HG02571 (cell line): Measurements from ENCODE around the gene METRNL.
"Not testable (repeated sequence)": the region's sequence is repeated elsewhere in the genome, so short reads cannot be mapped to it uniquely, and the experiment has no call there.

Experiments
- ATAC-seq: cut with Tn5 transposase; IDR thresholded peaks from one replicate; pipeline ENCODE4 v1.9.1; 2021; ENCODE audit warnings: mild to moderate bottlenecking, moderate library complexity; ENCODE audit not compliant: unreplicated experiment

Gene METRNL

GRCh38 chr17:83079352-83079747 lies at the start of gene METRNL:
METRNL (plus strand) TSS chr17:83079609; CDS start chr17:83079816, 207 bp downstream.
- no peak for ATAC-seq

GRCh38 chr17:83030432-83030831 lies 49.0 kb upstream of the METRNL start:
- ATAC-seq: no peak

GRCh38 chr17:83031321-83031945 lies 48.0 kb upstream of the METRNL start:
- no peak for ATAC-seq

- not testable (repeated sequence) for ATAC-seq
Observed at GRCh38 chr17:83031946-83032451, 47.4 kb upstream of the METRNL start.

GRCh38 chr17:83032781-83033180 lies 46.6 kb upstream of the METRNL start:
- no peak for ATAC-seq

GRCh38 chr17:83034525-83034924 lies 44.9 kb upstream of the METRNL start:
- ATAC-seq: no peak

GRCh38 chr17:83035722-83036121 lies 43.7 kb upstream of the METRNL start:
- ATAC-seq: no peak

GRCh38 chr17:83036193-83036592 lies 43.2 kb upstream of the METRNL start:
- ATAC-seq: no peak

- no peak for ATAC-seq
Observed at GRCh38 chr17:83036666-83037065, 42.7 kb upstream of the METRNL start.

- no peak for ATAC-seq
Observed at GRCh38 chr17:83037084-83037873, 42.1 kb upstream of the METRNL start.

GRCh38 chr17:83037874-83038165 lies 41.6 kb upstream of the METRNL start:
- no peak for ATAC-seq

- not testable (repeated sequence) for ATAC-seq
Observed at GRCh38 chr17:83038983-83039382, 40.4 kb upstream of the METRNL start.

GRCh38 chr17:83041305-83041704 lies 38.1 kb upstream of the METRNL start:
- no peak for ATAC-seq

GRCh38 chr17:83042522-83043158 lies 36.8 kb upstream of the METRNL start:
- ATAC-seq: no peak

- not testable (repeated sequence) for ATAC-seq
Observed at GRCh38 chr17:83044479-83044878, 34.9 kb upstream of the METRNL start.

GRCh38 chr17:83046448-83047181 lies 32.8 kb upstream of the METRNL start:
- ATAC-seq: no peak

- no peak for ATAC-seq
Observed at GRCh38 chr17:83047182-83047478, 32.3 kb upstream of the METRNL start.

GRCh38 chr17:83047818-83048475 lies 31.5 kb upstream of the METRNL start:
- not testable (repeated sequence) for ATAC-seq

- peak; percentile 13 for ATAC-seq
Observed at GRCh38 chr17:83050651-83051395, 28.6 kb upstream of the METRNL start.
